HUDEP-2 (cell line): ENCODE results near the gene FBXO4.

ENCODE experiments used
- DNase-seq, 76 experiments: peaks; one replicate each; lab custom pipeline; 2025; ENCODE audit not compliant: unreplicated experiment in 76 of 76; lab: John Stamatoyannopoulos, UW

FBXO4 gene, protein sequence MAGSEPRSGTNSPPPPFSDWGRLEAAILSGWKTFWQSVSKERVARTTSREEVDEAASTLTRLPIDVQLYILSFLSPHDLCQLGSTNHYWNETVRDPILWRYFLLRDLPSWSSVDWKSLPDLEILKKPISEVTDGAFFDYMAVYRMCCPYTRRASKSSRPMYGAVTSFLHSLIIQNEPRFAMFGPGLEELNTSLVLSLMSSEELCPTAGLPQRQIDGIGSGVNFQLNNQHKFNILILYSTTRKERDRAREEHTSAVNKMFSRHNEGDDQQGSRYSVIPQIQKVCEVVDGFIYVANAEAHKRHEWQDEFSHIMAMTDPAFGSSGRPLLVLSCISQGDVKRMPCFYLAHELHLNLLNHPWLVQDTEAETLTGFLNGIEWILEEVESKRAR

DNA sequence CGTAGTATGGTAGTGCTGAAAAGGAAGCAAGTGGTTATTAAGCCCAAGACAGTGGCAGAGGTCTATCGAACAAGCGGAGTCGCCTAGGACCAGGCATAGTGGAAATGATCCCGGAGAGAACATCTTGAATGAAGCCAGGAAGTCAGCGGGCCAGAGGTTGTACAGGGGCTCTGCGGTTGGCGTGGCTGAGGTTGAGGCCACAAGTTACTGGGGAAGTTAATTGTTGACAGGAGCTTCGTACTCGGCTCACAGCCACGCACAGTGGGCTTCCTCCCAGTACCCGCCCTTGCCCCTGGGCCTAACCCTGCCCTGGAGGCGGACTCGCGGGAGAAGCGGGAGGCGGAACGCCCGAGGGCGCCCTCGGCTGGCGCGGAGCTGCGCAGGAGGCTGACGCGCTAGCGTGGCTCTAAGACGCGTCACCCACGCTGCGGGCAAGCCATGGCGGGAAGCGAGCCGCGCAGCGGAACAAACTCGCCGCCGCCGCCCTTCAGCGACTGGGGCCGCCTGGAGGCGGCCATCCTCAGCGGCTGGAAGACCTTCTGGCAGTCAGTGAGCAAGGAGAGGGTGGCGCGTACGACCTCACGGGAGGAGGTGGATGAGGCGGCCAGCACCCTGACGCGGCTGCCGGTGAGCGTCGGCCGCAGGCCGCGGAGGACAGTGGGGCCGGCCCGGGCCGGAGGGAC, at the start of gene FBXO4:
TSS of gene FBXO4 (plus strand) at position 410 of the 683 bp plus-strand sequence. CDS start at position 439, 29 bp downstream.
- peak in 75 of 76 experiments; percentile 5 to 87 (median 74) for DNase-seq

DNA sequence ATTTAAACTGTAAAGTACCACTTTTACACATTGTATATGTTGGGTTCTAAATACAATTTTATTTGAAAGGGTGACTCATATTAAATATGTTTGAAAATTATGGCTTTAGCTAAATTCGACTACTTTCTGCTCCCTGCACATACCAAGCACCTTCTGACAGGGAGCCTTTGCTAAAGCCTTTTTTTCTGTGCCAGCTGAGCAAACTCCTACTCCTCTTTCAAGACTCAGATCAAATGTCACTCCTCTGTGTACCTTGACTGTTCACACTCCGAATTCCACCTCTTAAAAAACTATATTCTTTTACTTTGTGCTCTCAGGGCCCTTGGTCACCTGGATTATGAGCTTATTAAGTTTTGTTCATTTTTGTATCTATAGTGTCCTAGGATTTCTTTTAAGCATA, 48.4 kb upstream of the FBXO4 start:
- DNase-seq, result no peak

DNA sequence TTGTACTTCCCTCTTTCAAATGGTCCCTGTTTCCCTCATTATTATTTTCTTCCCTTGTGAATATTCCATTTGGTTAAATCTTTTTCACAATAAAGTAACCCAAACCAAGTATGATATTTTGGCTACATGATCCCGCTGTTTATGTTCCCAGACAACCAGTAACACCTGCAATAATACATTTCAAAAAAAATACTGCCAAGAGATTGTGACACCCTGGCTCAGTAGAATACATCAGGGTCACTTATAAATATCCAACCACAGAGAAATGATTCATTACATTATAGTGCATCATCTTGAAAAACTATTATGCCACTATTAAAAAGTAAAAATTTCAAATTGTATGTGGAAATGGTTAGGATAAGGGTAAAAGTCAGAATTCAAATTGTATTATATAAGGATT, 47.7 kb upstream of the FBXO4 start:
- DNase-seq, result no peak

DNA sequence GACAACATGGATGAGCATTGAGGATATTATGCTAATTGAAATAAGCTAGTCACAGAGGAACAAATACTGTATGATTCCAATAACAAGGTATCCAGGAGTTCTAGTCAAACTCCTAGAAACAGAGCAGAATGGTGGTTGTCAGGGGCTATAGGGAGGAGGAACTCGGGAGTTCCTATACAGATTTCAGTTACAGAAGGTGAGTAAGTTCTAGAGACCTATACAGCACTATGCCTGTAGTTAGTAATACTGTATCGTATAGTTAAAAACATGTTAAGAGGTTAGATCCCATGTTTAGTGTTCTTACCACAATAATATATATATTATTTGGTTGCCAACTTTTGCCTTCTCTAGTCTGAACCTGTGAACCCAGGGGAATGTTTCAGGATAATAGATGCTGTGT, 46.9 kb upstream of the FBXO4 start:
- no peak for DNase-seq

DNA sequence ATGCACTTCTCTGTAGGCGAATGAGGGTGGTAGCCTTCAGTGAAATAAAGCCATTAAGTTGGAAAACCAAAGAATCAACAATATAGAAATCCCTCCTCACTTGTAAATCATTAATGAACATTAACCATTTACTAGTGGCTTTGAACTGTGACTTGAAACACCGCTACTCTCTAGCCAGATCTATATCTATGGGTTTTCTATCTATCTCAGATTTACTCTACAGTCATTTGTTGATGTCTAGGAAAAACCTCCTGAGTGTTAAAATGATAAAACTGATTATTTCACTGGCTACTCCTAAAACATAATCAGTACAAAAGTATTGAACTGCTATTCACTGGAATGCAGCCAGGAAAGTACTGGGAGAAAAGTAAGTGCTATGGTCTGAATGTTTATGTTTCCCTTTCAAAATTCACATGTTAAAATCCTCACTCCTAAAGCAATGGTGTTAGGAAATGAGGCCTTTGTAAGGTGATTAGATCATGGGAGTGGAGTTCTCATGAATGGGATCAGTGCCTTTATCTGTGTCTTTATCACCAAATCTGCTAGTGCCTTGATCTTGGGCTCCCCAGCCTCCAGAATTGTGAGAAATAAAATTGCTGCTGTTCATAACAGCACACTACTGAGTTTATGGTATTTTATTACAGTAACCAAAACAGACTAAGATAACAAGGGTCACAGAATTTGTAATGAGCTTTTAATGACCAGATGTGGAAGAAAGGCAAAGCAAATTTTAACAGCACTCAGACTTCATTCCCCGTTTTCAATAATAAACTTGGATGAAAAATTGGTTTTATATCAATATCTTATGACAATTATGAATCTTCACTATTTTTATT, 46.2 kb upstream of the FBXO4 start:
- no peak for DNase-seq

DNA sequence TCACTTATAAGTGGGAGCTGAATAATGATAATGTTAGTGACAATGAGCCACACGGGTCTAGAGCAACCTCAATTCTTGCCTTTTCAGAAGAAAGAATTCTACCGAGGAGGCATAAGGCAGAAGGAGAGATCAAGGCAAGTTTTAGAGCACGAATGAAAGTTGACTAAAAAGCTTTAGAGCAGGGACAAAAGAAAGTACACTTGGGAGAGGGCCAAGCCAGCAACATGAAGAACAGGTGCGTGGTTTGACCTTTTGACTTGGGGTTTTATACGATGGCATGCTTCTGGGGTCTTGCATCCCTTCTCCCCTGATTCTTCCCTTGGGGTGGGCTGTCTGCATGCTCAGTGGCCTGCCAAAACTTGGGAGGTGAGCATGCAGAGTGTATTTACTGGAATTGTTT, 42.3 kb upstream of the FBXO4 start:
- DNase-seq, result no peak

DNA sequence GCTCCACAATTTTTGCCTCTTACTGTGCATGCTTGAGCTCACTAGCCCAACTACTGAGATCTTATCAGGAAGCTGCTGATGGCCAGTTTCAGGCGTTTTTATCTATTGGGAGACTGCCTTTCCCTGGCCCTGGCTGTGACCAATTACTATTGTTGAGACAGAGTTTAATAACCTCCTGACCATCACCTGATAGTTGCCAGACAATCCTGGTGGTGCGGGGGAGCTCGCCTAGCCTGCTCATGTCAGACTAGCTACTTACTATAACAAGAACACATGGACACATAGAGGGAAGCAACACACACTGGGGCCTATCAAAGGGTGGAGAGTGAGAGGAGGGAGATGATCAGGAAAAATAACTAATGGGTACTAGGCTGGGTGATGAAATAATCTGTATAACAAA, 41.8 kb upstream of the FBXO4 start:
- peak in 23 of 76 experiments; percentile 3 to 77 (median 20) for DNase-seq

DNA sequence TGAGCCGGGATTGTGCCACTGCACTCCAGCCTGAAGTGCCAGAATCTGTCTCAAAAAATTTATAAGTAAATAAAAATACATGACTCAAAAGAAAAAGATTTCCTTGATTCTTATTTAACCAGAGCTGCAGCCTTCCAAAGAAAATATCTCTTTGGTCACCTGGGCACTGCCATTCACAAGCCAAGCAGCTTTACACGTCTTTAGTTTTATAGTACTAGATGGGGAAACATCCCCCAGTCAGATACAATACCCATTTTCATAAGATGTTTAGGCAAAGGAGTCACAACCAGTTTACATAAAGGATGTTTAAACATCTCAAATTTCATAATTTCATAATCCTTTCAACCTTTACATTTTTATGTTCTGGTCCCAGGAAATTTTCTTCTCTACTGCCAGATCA, 41.1 kb upstream of the FBXO4 start:
- no peak for DNase-seq

DNA sequence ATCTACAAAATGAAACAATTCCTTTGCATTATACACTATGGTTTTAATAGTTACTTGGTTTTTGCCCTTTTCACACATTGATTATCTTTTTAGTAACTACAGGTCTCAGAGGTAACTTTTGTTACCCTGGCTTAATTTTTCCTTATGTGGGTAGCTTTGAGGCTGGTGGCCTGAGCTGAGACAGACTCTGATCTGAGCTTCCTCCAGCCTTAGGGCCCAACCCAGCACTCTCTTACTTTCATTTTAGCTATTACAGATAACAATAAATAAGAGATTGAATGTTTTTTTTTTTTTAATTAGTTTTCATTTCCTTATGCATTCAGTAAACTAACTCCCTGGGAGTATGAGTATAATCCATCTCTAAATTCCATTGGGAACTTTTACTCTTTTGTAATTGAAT, 39.8 kb upstream of the FBXO4 start:
- peak in 1 of 76 experiments; percentile 9 for DNase-seq

DNA sequence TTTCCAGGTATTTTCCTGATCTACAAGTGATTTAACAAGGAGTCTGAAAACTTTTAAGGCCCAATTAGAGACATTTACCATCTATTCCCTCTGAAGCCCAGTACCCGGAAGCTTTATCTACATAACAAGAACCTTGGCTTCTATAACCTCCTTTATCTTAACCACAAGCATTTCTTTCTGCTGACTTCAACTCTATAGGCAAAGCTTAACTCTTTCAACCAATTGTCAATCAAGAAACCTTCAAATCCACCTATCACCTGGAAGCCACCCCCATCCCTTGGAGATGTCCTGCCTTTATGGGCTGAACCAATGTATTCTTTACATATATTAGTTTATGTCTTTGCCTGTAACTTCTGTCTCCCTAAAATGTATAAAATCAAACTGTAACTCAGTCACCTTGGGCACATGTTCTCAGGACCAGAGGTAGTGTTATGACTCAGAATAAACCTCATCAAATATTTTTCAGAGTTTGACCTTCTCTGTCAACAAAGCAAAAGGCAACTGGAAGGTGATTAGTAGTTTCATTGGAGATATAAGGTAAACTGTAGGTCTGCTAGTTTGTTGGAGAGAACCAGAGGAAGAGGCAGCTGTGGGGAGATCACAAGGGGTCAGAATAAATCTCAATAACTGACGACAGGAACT, 33.9 kb upstream of the FBXO4 start:
- DNase-seq, result peak in 14 of 76 experiments; percentile 2 to 50 (median 16)

DNA sequence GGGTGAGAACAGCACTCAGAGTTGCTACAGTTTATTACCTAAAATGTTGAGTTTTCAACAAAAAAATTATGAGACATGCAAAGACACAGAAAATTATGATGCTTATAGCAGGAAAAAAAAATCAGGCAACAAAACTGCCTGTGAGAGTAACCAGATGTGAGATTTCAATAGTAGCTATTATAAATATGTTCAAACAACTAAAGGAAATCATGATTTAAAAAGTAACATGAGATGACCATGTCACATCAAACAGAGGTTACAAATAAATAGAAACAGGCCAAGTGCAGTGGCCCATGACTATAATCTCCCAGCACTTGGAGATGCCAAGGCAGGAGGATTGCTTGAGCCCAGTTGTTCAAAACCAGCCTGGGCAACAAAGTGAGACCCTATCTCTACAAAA, 33.0 kb upstream of the FBXO4 start:
- DNase-seq, result no peak

DNA sequence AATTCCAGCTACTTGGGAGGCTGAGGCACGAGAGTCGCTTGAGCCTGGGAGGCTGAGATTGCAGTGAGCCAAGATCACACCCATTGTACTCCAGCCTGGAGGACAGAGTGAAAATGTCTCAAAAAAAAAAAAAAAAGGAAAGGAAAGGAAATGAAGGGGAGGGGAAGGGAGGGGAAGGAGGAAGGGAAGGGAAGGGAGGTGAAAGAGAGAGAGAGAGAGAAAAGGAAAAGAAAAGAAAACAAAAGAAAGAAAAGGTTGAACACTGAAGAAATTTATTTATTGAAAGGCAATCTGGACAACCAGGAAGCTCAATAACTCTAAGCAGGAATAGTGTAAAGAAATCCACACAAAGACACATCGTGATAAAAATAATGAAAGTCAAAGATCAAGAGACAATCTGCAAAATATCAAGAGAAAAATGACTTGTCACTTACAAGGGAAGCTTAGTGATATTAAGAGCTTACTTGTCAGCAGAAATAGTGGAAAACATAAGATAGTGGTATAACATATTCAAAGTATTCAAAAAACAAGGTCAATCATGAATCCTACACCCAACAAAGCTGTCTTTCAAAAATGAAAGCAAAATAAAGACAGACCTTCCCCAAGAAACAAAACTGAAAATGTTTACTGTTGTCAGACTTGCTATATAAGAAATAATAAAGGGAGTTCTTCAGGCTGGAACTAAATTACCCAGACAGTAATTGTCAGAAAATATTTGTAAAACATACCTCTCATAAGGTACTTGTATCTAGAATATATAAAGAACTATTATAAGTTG, 31.8 kb upstream of the FBXO4 start:
- no peak for DNase-seq

DNA sequence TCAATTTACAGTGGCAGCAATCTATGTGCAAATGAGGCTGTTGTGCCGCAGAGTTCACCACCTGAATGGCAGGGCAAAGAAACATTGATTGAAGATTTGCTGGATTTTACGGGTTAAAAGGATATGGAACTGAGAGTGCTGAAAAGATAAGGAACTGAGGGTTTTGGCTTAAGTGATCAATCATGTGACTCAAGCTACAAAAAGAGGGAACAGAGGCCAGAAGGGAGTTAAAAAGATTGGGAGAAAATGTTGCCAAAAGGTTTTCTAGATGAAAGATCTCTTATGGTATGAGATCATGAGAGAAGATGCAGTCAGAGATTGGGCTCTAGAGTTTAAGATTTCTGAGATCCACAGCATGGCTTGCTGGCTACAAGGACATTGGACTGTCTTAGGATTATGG, 28.9 kb upstream of the FBXO4 start:
- DNase-seq, result no peak

DNA sequence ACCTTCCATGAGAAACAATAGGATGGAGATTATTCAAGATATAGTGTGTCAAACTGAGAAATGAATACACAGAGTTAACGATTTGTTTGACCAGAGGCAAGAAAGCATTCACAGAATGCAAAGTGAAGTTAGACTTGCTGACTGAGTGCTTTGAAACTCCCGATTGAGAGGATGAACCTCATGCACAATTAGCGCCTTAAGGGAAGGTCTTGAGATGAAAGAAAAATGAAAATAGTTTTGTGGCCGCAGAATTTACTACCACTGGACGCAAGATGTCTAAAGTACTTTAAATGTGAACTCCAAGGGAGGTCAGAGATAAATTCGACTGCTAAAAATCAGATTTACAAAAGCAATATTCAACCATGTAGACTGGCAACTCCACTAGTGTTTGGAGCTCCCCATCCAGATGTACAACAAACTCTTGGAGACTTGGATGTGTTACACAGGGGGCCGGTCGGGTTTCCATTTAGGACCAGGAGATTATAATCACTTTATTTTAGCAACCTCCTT, 21.6 kb upstream of the FBXO4 start:
- DNase-seq, result no peak

DNA sequence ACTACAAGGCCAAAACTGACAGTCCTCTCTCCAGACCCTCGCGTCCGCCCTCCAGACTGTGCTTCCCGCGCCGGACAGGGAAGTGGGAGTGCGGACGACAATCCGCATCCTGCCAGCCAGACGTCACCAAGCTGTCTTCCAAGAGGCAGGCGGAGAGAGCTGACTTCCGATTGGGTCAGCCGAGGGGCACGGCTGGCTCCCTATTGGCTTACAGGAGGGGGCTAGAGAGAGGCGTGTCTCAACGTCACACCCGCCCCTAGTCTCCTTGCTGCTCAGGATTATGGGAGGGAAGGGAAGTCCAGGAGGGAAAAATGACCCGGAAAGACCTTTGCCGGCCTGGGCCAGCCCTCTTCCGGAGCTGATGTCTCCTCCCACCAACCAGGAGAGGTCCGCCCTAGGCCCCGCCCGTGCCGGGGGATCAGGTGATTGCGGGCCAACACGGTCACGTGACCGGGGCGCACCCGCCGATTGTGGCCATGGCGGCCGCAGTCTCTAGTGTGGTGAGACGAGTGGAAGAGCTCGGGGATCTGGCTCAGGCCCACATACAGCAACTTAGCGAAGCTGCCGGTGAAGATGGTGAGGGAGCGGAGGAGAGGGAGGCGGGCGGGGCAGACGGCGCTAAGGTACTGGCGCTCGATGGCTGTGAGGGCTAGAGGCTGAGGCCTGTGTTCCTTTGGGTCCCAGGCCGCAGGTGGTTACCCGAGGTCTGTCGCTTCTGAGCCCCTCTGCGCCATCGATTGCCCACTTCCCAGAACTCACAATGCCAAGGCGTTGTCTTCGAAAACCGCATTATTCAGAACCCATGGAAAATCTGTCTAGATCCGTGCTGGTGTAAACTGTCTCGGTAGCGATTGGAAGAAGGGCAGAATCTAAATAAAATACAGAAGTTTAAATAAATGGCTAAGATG, 20.9 kb upstream of the FBXO4 start, which contains the start of gene RIMOC1:
TSS of gene RIMOC1 (plus strand) at position 453 of the 908 bp plus-strand sequence. CDS start at position 477, 24 bp downstream.
- DNase-seq, result peak; percentile 19 to 99 (median 97)

DNA sequence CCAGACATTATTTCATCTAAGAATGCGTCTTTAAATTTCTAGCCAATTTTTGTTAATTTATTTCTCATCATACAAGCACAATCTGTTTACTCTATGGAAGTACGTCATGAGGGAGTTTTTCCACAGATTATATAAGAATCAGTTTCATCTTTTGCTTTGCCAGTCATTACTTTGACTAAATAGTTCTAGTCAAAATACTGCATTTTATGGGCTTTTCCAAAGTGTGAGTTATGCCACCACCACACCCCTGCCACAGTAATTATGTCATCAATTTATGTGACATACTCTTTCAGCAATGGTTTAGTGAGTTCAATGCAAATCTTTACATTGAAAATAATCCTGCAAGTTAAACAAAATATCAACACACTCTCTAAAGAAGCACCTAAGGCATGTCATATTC, 18.9 kb upstream of the FBXO4 start:
- no peak for DNase-seq

DNA sequence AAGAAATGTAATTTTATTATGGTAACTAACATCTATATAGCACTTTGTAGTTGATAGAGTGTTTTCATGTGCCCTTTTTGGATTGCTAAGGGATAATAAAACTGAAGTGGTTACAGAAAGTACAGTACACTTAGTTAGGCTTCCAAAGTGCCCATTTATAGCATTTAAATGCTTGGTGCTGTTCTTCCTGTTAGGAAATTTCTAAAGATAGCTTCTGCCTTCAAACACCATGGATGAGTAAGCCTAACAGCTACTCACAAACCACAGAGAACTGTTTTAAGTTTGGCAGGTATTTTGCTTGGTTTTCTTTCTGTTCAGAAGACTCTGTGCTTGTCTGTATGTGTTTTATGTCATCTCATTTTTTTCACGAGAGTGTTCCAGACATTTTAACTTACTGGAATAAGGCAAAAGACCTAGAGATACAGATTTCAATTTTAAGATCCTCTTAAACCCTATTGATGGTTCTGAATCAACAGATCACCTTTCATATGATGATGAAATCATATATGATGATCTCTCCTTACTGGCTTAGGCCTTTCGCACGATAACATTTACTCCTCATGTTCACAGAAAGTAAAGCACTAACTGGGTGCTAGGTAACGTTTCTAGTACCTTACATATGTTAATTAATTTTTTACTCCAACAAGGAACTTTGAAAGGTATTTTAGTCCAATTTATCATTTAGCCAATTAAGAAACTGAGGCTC, 16.6 kb upstream of the FBXO4 start:
- no peak for DNase-seq

DNA sequence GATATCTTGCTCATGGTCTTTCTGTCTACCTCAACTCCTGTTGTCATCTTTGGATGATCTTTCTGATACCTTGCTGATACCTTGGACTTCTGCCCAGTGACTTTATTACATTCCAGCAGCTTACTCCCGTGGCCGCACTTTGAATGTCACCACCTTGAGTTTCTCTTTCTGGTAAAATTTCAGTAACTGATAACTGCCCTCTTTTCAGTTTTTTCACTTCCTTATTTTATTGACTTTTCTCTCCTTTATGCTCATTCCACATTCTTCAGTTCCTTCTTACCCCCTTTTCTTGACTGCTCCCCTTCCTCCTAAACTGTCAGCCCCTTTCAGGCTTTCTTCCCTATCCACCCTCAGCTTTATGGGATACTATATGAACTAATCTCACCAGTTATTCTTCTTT, 7.0 kb upstream of the FBXO4 start:
- no peak for DNase-seq
